GM12801 (cell line): ENCODE data around the gene DIP2C.

Source experiments
- CTCF ChIP-seq: IDR thresholded peaks from one replicate; pipeline ENCODE4 v1.5.1; 2011; ENCODE audit warnings: control low read depth; ENCODE audit not compliant: insufficient read length; ENCODE audit errors: extremely low read depth

Gene DIP2C

GRCh38 chr10:378230-378929 is 311.1 kb downstream of the DIP2C start:
- TF ChIP-seq CTCF, result no peak

GRCh38 chr10:377228-377627 is 312.2 kb downstream of the DIP2C start:
- no peak for TF ChIP-seq CTCF

- TF ChIP-seq CTCF, result no peak
Observed at GRCh38 chr10:375815-376505, 313.5 kb downstream of the DIP2C start.

GRCh38 chr10:374354-374753 is 315.1 kb downstream of the DIP2C start:
- TF ChIP-seq CTCF, result no peak

GRCh38 chr10:373526-374309 is 315.8 kb downstream of the DIP2C start:
- TF ChIP-seq CTCF, result no peak

- TF ChIP-seq CTCF, result no peak
Observed at GRCh38 chr10:373015-373414, 316.5 kb downstream of the DIP2C start.

- TF ChIP-seq CTCF, result no peak
Observed at GRCh38 chr10:372566-372965, 316.9 kb downstream of the DIP2C start.
